A549 (cell line): Measurements from ENCODE around the gene ZNF423. TPM values are rescaled to one million over a fixed set of nuclear protein-coding genes. Genes with fewer than 3 reads are reported as not detected.

Experiments used
- ATAC-seq, 2 experiments: fragments of 200-7000 bp in 1 of 2; fragments of >200 bp in 1 of 2; cut with Nextera tagmentation in 1 of 2; cut with Tn5 transposase in 1 of 2; 3 replicates each; pipeline versions ENCODE4 v1.8.0 to v1.9.1; 2018 to 2020; ENCODE audit warnings: mild to moderate bottlenecking in 1 of 2, moderate library complexity in 1 of 2
- CTCF ChIA-PET: fragments of 300-600 bp; sonication (Branson Sonifier 250); formaldehyde crosslinking; extraction: SDS; loops from one replicate; lab custom pipeline; 2021; ENCODE audit warnings: antibody characterized with exemption, inconsistent platforms; lab: Yijun Ruan, JAX
- POLR2A ChIA-PET: fragments of 350-600 bp; formaldehyde crosslinking; extraction: SDS; loops from one replicate; lab custom pipeline; 2021; ENCODE audit warnings: antibody characterized with exemption, inconsistent platforms; lab: Yijun Ruan, JAX
- DNase-seq, 2 experiments: peaks; one replicate each; pipeline versions ENCODE4 v3.0.0 to v3.0.0-alpha.2; 2011 to 2016; ENCODE audit warnings: low read depth in 1 of 2, low spot score in 1 of 2
- FAIRE-seq: peaks from 2 replicates; lab custom pipeline; 2011; peaks lifted over from hg19 to GRCh38; lab: Jason Lieb, UNC
- H3K27ac ChIP-seq, 2 experiments: fragments of >200 bp; sonication (Bioruptor Twin); formaldehyde crosslinking; 3 replicates each; pipeline ENCODE4 v1.5.1; 2016 to 2017
- H3K4me1 ChIP-seq: fragments of >200 bp; sonication (Bioruptor Twin); formaldehyde crosslinking; 3 replicates; pipeline ENCODE4 v1.6.1; 2016
- H3K4me2 ChIP-seq: fragments of >200 bp; sonication (Bioruptor Twin); formaldehyde crosslinking; 3 replicates; pipeline ENCODE4 v1.6.1; 2016
- H3K4me3 ChIP-seq: fragments of >200 bp; sonication (Bioruptor Twin); formaldehyde crosslinking; 3 replicates; pipeline ENCODE4 v1.5.1; 2016
- H3K9me3 ChIP-seq: fragments of >200 bp; sonication (Bioruptor Twin); formaldehyde crosslinking; 3 replicates; pipeline ENCODE4 v1.6.1; 2016
- CBX2 ChIP-seq: fragments of 200-600 bp; sonication (generic); IDR thresholded peaks from 2 replicates; pipeline ENCODE4 v1.6.1; 2016; ENCODE audit warnings: low read depth, mild to moderate bottlenecking, borderline replicate concordance
- CBX8 ChIP-seq: fragments of 200-600 bp; sonication (generic); IDR thresholded peaks from 2 replicates; pipeline ENCODE4 v1.6.1; 2016
- ESRRA ChIP-seq: fragments of 150-350 bp; IDR thresholded peaks from 2 replicates; pipeline ENCODE4 v1.6.1; 2014; ENCODE audit warnings: mild to moderate bottlenecking, low read length, borderline replicate concordance
- HDAC2 ChIP-seq: fragments of 200-600 bp; sonication (generic); IDR thresholded peaks from 2 replicates; pipeline ENCODE4 v1.6.1; 2016
- JUN ChIP-seq, 2 experiments: fragments of >200 bp; sonication (Bioruptor Twin); formaldehyde crosslinking; IDR thresholded peaks; 2 replicates in 1 of 2; 3 replicates in 1 of 2; pipeline ENCODE4 v1.6.1; 2016 to 2017
- KDM5A ChIP-seq: fragments of 200-600 bp; sonication (generic); IDR thresholded peaks from 2 replicates; pipeline ENCODE4 v1.6.1; 2016; ENCODE audit warnings: antibody characterized with exemption, mild to moderate bottlenecking
- NR3C1 ChIP-seq: fragments of >200 bp; sonication (Bioruptor Twin); formaldehyde crosslinking; IDR thresholded peaks from 3 replicates; pipeline ENCODE4 v1.6.1; 2017
- POLR2AphosphoS2 ChIP-seq: conservative IDR thresholded peaks from 2 replicates; pipeline ENCODE4 v1.6.1; 2012; ENCODE audit warnings: low read length, improper control_type of control experiment, inconsistent platforms
- RAD21 ChIP-seq, 2 experiments: fragments of >200 bp in 1 of 2; sonication (Bioruptor Twin) in 1 of 2; formaldehyde crosslinking in 1 of 2; IDR thresholded peaks in 1 of 2; conservative IDR thresholded peaks in 1 of 2; 2 replicates in 1 of 2; 3 replicates in 1 of 2; pipeline ENCODE4 v1.6.1; 2012 to 2018; ENCODE audit warnings: inconsistent platforms in 1 of 2
- RARB ChIP-seq: fragments of 250-450 bp; sonication (Bioruptor Pico); IDR thresholded peaks from 2 replicates; pipeline ENCODE4 v1.8.0; 2021; ENCODE audit warnings: mild to moderate bottlenecking, moderate library complexity
- RCOR1 ChIP-seq: fragments of 150-350 bp; IDR thresholded peaks from 2 replicates; pipeline ENCODE4 v1.6.1; 2014; ENCODE audit warnings: antibody characterized with exemption, low read length, low read depth
- SMC3 ChIP-seq: fragments of >200 bp; sonication (Bioruptor Twin); formaldehyde crosslinking; IDR thresholded peaks from 3 replicates; pipeline ENCODE4 v1.6.1; 2018; ENCODE audit warnings: inconsistent platforms
- ZNF302 ChIP-seq: fragments of 250-450 bp; sonication (Bioruptor Pico); IDR thresholded peaks from 2 replicates; pipeline ENCODE4 v1.9.0; 2021; ENCODE audit warnings: inconsistent platforms, mild to moderate bottlenecking, moderate library complexity
- WGBS: methylation state at CpG from one replicate; pipeline ENCODE4 v1.1.6; 2017; ENCODE audit errors: missing lambda C conversion rate; 5-methylcytosine and 5-hydroxymethylcytosine counted together
- polyA plus RNA-seq, 4 experiments: library from polyadenylated mRNA; depleted of rRNA in 3 of 4; stranded (reverse); fragments of >200 nt; fragmentation: RNase III in 1 of 4; extraction: RNeasy Plus Mini Kit Qiagen cat#74134 plus additional on column Dnase treatment in 1 of 4; gene quantifications; 2 replicates in 3 of 4; 3 replicates in 1 of 4; pipeline ENCODE4 v1.2.3, GENCODE V29; 2011 to 2017
- TF ChIP-seq, protein P1 (sequence below): fragments of >200 bp; sonication (Bioruptor Twin); formaldehyde crosslinking; IDR thresholded peaks from 3 replicates; pipeline ENCODE4 v1.5.1; 2016
- TF ChIP-seq, protein P2 (sequence below): fragments of 250-450 bp; sonication (Bioruptor Pico); IDR thresholded peaks from 2 replicates; pipeline ENCODE4 v1.5.0; 2021; ENCODE audit warnings: mild to moderate bottlenecking, moderate library complexity, borderline replicate concordance
- TF ChIP-seq, protein P3 (sequence below): fragments of 200-600 bp; sonication (generic); IDR thresholded peaks from 2 replicates; pipeline ENCODE4 v1.6.1; 2016; ENCODE audit warnings: antibody characterized with exemption, mild to moderate bottlenecking, moderate library complexity

Gene ZNF423
- polyA plus RNA-seq, 2 of the 4 experiments (the other 2 are of a cell fraction): 0.04 to 0.10 TPM

DNA sequence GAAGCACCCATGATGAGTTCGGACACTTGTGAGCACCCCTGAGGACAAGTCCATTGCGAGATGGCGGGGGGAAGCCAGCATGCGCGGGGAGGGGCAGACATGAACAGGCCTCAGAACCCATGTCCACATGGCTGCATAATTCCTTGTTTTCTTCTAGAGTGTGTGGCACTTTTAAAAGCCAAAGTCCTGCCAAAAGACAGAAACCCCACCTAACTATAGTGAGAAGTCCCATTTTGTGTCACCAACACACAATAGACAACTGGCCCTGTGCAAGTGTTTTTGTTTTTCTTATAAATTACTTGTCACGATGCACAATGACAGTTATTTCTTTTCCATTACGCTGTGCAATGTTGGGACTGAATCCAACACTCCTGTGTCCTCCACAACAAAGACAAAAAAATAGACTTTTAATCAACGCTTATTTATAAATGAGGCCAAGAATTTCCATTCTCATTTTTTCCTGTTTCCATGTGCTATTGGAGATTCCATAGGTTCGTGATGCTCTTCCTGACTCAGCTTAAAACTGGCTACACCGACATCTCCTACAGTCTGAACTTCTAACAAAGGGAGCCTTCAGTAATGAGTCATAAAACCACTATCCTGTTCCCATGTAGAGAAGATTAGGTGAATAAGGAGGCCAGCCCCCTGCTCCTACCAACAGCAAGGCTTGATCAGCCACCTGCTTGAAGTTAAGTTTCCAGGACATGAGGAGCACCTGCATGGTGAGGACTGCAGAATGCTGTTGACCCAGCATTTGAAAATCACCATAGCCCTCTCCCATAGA lies 98.9 kb downstream of the ZNF423 start:
- ATAC-seq (no peak), DNase-seq (no peak)
- no peak overlapping the region for H3K27ac ChIP-seq
- H3K9me3 ChIP-seq: no peaks in the 10 kb centered on the region
- CTCF ChIA-PET: no interaction called here
- POLR2A ChIA-PET: no interaction called here
- no peak overlapping the region for H3K4me3 ChIP-seq
- H3K4me2 ChIP-seq: no peak overlapping the region
- TF ChIP-seq JUN (IDR thresholded peaks at IDR 0.05) (no peak), HDAC2 (no peak), CBX2 (no peak)
- TF ChIP-seq, protein P1, sequence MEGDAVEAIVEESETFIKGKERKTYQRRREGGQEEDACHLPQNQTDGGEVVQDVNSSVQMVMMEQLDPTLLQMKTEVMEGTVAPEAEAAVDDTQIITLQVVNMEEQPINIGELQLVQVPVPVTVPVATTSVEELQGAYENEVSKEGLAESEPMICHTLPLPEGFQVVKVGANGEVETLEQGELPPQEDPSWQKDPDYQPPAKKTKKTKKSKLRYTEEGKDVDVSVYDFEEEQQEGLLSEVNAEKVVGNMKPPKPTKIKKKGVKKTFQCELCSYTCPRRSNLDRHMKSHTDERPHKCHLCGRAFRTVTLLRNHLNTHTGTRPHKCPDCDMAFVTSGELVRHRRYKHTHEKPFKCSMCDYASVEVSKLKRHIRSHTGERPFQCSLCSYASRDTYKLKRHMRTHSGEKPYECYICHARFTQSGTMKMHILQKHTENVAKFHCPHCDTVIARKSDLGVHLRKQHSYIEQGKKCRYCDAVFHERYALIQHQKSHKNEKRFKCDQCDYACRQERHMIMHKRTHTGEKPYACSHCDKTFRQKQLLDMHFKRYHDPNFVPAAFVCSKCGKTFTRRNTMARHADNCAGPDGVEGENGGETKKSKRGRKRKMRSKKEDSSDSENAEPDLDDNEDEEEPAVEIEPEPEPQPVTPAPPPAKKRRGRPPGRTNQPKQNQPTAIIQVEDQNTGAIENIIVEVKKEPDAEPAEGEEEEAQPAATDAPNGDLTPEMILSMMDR: no peak
- TF ChIP-seq, all 56 proteins: peak for 0
- FAIRE-seq: no peak
- 48% methylated on average over 10 of the region's 10 CpGs for WGBS
- H3K4me1 ChIP-seq: no peaks in the 10 kb centered on the region

DNA sequence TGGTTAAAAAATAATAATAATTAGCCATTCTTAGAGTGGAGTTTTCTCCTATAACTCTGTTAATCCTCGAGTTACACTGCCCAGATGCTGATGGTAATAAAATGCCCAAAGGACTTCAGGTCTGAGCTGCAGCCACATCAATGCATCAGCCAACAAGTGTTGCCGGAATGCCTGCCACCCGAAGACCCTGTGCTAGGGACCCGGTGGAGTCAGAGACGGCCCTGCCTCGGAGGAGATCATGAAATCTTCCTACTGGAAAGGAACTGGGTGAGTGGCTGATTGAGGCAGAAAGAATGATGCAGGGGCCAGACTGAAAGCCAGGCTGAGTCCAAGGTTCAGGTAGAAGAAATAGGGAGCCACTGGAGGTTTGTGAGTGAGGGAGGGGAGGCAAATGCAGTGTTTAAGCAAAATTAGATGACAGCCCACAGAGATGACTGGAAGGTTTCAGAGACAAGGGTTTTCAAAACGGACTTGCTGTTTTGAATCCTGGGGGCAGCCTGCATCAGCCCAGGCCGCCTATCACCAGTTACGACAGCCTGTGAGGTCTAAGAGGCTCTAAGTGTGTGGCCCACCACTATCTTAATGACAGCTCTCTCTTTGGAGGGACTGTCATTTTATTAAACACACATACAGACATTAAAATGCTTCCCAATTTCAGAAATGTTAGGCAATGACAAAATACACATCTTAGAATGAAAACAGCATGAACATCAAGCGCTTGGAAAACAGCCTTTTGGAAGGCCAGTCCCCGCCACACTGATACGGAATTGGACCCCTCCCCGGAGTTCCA lies 100.0 kb downstream of the ZNF423 start:
- ChIA-PET CTCF (interaction anchor here (0.8 to 2.2 kb wide), 4 partner anchors 9 to 348 kb away, joined by 3 to 6 read pairs (median 4); no protein-coding TSS in a partner anchor), POLR2A (no interaction called here)
- no peak overlapping the region for H3K4me3 ChIP-seq
- WGBS: 34% methylated on average over 13 of the region's 13 CpGs
- no peak overlapping the region for H3K4me2 ChIP-seq
- H3K9me3 ChIP-seq: no peaks in the 10 kb centered on the region
- DNase-seq (no peak), ATAC-seq (no peak), FAIRE-seq (no peak)
- H3K27ac ChIP-seq: no peak overlapping the region
- TF ChIP-seq NR3C1: no peak
- no peak for TF ChIP-seq KDM5A
- TF ChIP-seq, protein P2, sequence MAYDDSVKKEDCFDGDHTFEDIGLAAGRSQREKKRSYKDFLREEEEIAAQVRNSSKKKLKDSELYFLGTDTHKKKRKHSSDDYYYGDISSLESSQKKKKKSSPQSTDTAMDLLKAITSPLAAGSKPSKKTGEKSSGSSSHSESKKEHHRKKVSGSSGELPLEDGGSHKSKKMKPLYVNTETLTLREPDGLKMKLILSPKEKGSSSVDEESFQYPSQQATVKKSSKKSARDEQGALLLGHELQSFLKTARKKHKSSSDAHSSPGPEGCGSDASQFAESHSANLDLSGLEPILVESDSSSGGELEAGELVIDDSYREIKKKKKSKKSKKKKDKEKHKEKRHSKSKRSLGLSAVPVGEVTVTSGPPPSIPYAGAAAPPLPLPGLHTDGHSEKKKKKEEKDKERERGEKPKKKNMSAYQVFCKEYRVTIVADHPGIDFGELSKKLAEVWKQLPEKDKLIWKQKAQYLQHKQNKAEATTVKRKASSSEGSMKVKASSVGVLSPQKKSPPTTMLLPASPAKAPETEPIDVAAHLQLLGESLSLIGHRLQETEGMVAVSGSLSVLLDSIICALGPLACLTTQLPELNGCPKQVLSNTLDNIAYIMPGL (CRISPR knock-in tag): no peak
- no peak for TF ChIP-seq SMC3
- no peak for TF ChIP-seq ESRRA
- TF ChIP-seq POLR2AphosphoS2: no peak
- TF ChIP-seq RARB (CRISPR knock-in tag): no peak
- no peak for TF ChIP-seq RCOR1
- TF ChIP-seq, protein P1: no peak
- TF ChIP-seq CBX8: no peak
- no peak for TF ChIP-seq ZNF302 (CRISPR knock-in tag)
- TF ChIP-seq RAD21 (conservative IDR thresholded peaks at IDR 0.05 in 1 of 2, IDR thresholded peaks at IDR 0.05 in 1 of 2): no peak
- TF ChIP-seq, protein P3, sequence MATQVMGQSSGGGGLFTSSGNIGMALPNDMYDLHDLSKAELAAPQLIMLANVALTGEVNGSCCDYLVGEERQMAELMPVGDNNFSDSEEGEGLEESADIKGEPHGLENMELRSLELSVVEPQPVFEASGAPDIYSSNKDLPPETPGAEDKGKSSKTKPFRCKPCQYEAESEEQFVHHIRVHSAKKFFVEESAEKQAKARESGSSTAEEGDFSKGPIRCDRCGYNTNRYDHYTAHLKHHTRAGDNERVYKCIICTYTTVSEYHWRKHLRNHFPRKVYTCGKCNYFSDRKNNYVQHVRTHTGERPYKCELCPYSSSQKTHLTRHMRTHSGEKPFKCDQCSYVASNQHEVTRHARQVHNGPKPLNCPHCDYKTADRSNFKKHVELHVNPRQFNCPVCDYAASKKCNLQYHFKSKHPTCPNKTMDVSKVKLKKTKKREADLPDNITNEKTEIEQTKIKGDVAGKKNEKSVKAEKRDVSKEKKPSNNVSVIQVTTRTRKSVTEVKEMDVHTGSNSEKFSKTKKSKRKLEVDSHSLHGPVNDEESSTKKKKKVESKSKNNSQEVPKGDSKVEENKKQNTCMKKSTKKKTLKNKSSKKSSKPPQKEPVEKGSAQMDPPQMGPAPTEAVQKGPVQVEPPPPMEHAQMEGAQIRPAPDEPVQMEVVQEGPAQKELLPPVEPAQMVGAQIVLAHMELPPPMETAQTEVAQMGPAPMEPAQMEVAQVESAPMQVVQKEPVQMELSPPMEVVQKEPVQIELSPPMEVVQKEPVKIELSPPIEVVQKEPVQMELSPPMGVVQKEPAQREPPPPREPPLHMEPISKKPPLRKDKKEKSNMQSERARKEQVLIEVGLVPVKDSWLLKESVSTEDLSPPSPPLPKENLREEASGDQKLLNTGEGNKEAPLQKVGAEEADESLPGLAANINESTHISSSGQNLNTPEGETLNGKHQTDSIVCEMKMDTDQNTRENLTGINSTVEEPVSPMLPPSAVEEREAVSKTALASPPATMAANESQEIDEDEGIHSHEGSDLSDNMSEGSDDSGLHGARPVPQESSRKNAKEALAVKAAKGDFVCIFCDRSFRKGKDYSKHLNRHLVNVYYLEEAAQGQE: no peak
- no peaks in the 10 kb centered on the region for H3K4me1 ChIP-seq
